Measurements from ENCODE around the gene RSRC1.

- TF ChIP-seq CTCF (IDR thresholded peaks at IDR 0.05) (no peak), POLR2A (IDR thresholded peaks at IDR 0.05) (no peak), POLR2AphosphoS5 (IDR thresholded peaks at IDR 0.05) (no peak)
Observed at GRCh38 chr3:158267015-158267414, 157.1 kb downstream of the RSRC1 start.
